ENCODE data around the gene PIK3R4. TPM values are rescaled to one million over a fixed set of nuclear protein-coding genes. Genes with fewer than 3 reads are reported as not detected.

The PIK3R4 gene
- total RNA-seq, 1 experiment from 2014 or later = 31.9 TPM

GRCh38 chr3:130692455-130692854 is 54.2 kb downstream of the PIK3R4 start:
- Histone ChIP-seq H3K36me3 (ENCODE audit: insufficient read depth, low read length, poor library complexity, severe bottlenecking) (peaks cover 7% of the 10 kb centered on the region), H3K27me3 (replicated peaks; ENCODE audit: insufficient read depth, low read depth, low read length, poor library complexity) (no peaks in the 10 kb centered on the region), H3K4me3 (ENCODE audit: low read depth, low read length, poor library complexity, severe bottlenecking) (no peak overlapping the region), H3K9me3 (ENCODE audit: low read depth, low read length, poor library complexity, severe bottlenecking) (no peaks in the 10 kb centered on the region), H3K27ac (ENCODE audit: low read depth, low read length, poor library complexity, severe bottlenecking) (no peak overlapping the region), H3K4me1 (ENCODE audit: insufficient read depth, low read length, poor library complexity, severe bottlenecking) (no peaks in the 10 kb centered on the region)
- CTCF ChIA-PET = no interaction called here
- TF ChIP-seq CTCF (conservative IDR thresholded peaks at IDR 0.05; ENCODE audit: low read depth, low read length) (no peak), EZH2 (IDR thresholded peaks at IDR 0.05; ENCODE audit: borderline replicate concordance, low read depth, low read length, poor library complexity, severe bottlenecking) (no peak)
- intact Hi-C loops (cut with micrococcal nuclease; ENCODE audit: unreplicated experiment) = no loop called here
- POLR2A ChIA-PET (ENCODE audit: low non-redundant PET) = no interaction called here
- BruUV-seq (replicated peaks) = no TSS peak
- no peak for DNase-seq (ENCODE audit: low spot score)

GRCh38 chr3:130688697-130689470 is 57.7 kb downstream of the PIK3R4 start:
- DNase-seq (ENCODE audit: low spot score) = no peak
- CTCF ChIA-PET = no interaction called here
- H3K27me3 ChIP-seq (replicated peaks; ENCODE audit: insufficient read depth, low read depth, low read length, poor library complexity) = no peaks in the 10 kb centered on the region
- no peak overlapping the region for H3K4me3 ChIP-seq (ENCODE audit: low read depth, low read length, poor library complexity, severe bottlenecking)
- POLR2A ChIA-PET (ENCODE audit: low non-redundant PET) = no interaction called here
- no peak for TF ChIP-seq CTCF (conservative IDR thresholded peaks at IDR 0.05; ENCODE audit: low read depth, low read length)
- no peak for TF ChIP-seq EZH2 (IDR thresholded peaks at IDR 0.05; ENCODE audit: borderline replicate concordance, low read depth, low read length, poor library complexity, severe bottlenecking)
- no TSS peak for BruUV-seq (replicated peaks)
- no peaks in the 10 kb centered on the region for H3K4me1 ChIP-seq (ENCODE audit: insufficient read depth, low read length, poor library complexity, severe bottlenecking)
- intact Hi-C loops (cut with micrococcal nuclease; ENCODE audit: unreplicated experiment) = no loop called here
- no peaks in the 10 kb centered on the region for H3K9me3 ChIP-seq (ENCODE audit: low read depth, low read length, poor library complexity, severe bottlenecking)
- no peak overlapping the region for H3K27ac ChIP-seq (ENCODE audit: low read depth, low read length, poor library complexity, severe bottlenecking)
- H3K36me3 ChIP-seq (ENCODE audit: insufficient read depth, low read length, poor library complexity, severe bottlenecking) = no peaks in the 10 kb centered on the region

- Histone ChIP-seq H3K4me3 (ENCODE audit: low read depth, low read length, poor library complexity, severe bottlenecking) (no peak overlapping the region), H3K27ac (ENCODE audit: low read depth, low read length, poor library complexity, severe bottlenecking) (no peak overlapping the region), H3K36me3 (ENCODE audit: insufficient read depth, low read length, poor library complexity, severe bottlenecking) (no peaks in the 10 kb centered on the region), H3K4me1 (ENCODE audit: insufficient read depth, low read length, poor library complexity, severe bottlenecking) (no peaks in the 10 kb centered on the region), H3K27me3 (replicated peaks; ENCODE audit: insufficient read depth, low read depth, low read length, poor library complexity) (no peaks in the 10 kb centered on the region), H3K9me3 (ENCODE audit: low read depth, low read length, poor library complexity, severe bottlenecking) (no peaks in the 10 kb centered on the region)
- intact Hi-C loops (cut with micrococcal nuclease; ENCODE audit: unreplicated experiment) = no loop called here
- no TSS peak for BruUV-seq (replicated peaks)
- TF ChIP-seq CTCF (conservative IDR thresholded peaks at IDR 0.05; ENCODE audit: low read depth, low read length) (no peak), EZH2 (IDR thresholded peaks at IDR 0.05; ENCODE audit: borderline replicate concordance, low read depth, low read length, poor library complexity, severe bottlenecking) (no peak)
- POLR2A ChIA-PET (ENCODE audit: low non-redundant PET) = no interaction called here
- CTCF ChIA-PET = interaction anchor here (0.5 kb wide), 1 partner anchor 9 kb away, joined by 3 read pairs; no protein-coding TSS in a partner anchor
- DNase-seq (ENCODE audit: low spot score) = no peak
Measured at GRCh38 chr3:130688015-130688688, 58.5 kb downstream of the PIK3R4 start.
